Neural progenitor cell (in vitro differentiated cells): ENCODE data around the gene ZBTB43.

Source experiments
- CTCF ChIP-seq: fragments of 200-600 bp; sonication (generic); IDR thresholded peaks from 2 replicates; pipeline ENCODE4 v1.5.1; 2017; ENCODE audit warnings: antibody characterized with exemption, mild to moderate bottlenecking
- EZH2 ChIP-seq: fragments of 200-600 bp; sonication (generic); IDR thresholded peaks from 2 replicates; pipeline ENCODE4 v1.6.1; 2017; ENCODE audit warnings: antibody characterized with exemption, mild to moderate bottlenecking, moderate library complexity
- EZH2phosphoT487 ChIP-seq: fragments of 200-600 bp; sonication (generic); IDR thresholded peaks from 2 replicates; pipeline ENCODE4 v1.6.1; 2017; ENCODE audit warnings: antibody characterized with exemption

GRCh38 chr9:126839301-126839700, 34.5 kb downstream of the ZBTB43 start:
- TF ChIP-seq EZH2 = no peak
- TF ChIP-seq CTCF = no peak
- TF ChIP-seq EZH2phosphoT487 = no peak
